HG02623 (cell line): ENCODE results near the gene HSF4.
A peak's percentile ranks its signal among the peaks of the same experiment; 100 is the strongest.

Source experiments
- ATAC-seq: cut with Tn5 transposase; IDR thresholded peaks from one replicate; pipeline ENCODE4 v1.9.1; 2021; ENCODE audit warnings: moderate library complexity; ENCODE audit not compliant: unreplicated experiment

The HSF4 gene

GRCh38 chr16:67183627-67184452, 19.3 kb downstream of the HSF4 start, which contains the start of gene MATCAP1:
Gene MATCAP1 (minus strand): TSS chr16:67183963. CDS start chr16:67180610, 3,353 bp downstream.
- ATAC-seq, result peak; percentile 84

- no peak for ATAC-seq
Observed at GRCh38 chr16:67184453-67184994, 20.0 kb downstream of the HSF4 start.

- no peak for ATAC-seq
Observed at GRCh38 chr16:67184995-67185650, 20.6 kb downstream of the HSF4 start.

- ATAC-seq, result no peak
Observed at GRCh38 chr16:67185651-67186134, 21.1 kb downstream of the HSF4 start.

- no peak for ATAC-seq
Observed at GRCh38 chr16:67186550-67186950, 22.0 kb downstream of the HSF4 start.

GRCh38 chr16:67187175-67187890, 22.8 kb downstream of the HSF4 start:
- ATAC-seq, result no peak

- ATAC-seq, result no peak
Observed at GRCh38 chr16:67188323-67188722, 23.8 kb downstream of the HSF4 start.

GRCh38 chr16:67188798-67189197, 24.3 kb downstream of the HSF4 start:
- ATAC-seq, result no peak

GRCh38 chr16:67190041-67190440, 25.5 kb downstream of the HSF4 start, which contains the start of gene EXOC3L1:
Gene EXOC3L1 (minus strand): TSS chr16:67190136. CDS start chr16:67189676, 460 bp downstream.
- no peak for ATAC-seq

- no peak for ATAC-seq
Observed at GRCh38 chr16:67190448-67191399, 26.2 kb downstream of the HSF4 start.

- ATAC-seq, result no peak
Observed at GRCh38 chr16:67191411-67191994, 27.0 kb downstream of the HSF4 start.

GRCh38 chr16:67191995-67192681, 27.6 kb downstream of the HSF4 start, which contains the start of gene E2F4:
Gene E2F4 (plus strand): TSS chr16:67192155. CDS start chr16:67192228, 73 bp downstream.
- ATAC-seq, result peak; percentile 80

GRCh38 chr16:67192781-67193361, 28.3 kb downstream of the HSF4 start:
- ATAC-seq, result no peak

- ATAC-seq, result no peak
Observed at GRCh38 chr16:67193536-67193935, 29.0 kb downstream of the HSF4 start.

GRCh38 chr16:67194260-67194659, 29.7 kb downstream of the HSF4 start:
- no peak for ATAC-seq

- ATAC-seq, result no peak
Observed at GRCh38 chr16:67195676-67196075, 31.1 kb downstream of the HSF4 start.

GRCh38 chr16:67196881-67197280, 32.3 kb downstream of the HSF4 start:
- no peak for ATAC-seq

- ATAC-seq, result no peak
Observed at GRCh38 chr16:67197704-67198103, 33.2 kb downstream of the HSF4 start.
